Medulla oblongata (tissue), 1 donor: ENCODE measurements around the gene CEP126.

ENCODE experiments used
- DNase-seq: peaks from one replicate; pipeline ENCODE4 v3.0.0-alpha.2; 2015; ENCODE audit errors: extremely low spot score

Gene CEP126

GRCh38 chr11:102007567-102008437, 93.0 kb downstream of the CEP126 start:
- DNase-seq: peak; percentile 70

DNA sequence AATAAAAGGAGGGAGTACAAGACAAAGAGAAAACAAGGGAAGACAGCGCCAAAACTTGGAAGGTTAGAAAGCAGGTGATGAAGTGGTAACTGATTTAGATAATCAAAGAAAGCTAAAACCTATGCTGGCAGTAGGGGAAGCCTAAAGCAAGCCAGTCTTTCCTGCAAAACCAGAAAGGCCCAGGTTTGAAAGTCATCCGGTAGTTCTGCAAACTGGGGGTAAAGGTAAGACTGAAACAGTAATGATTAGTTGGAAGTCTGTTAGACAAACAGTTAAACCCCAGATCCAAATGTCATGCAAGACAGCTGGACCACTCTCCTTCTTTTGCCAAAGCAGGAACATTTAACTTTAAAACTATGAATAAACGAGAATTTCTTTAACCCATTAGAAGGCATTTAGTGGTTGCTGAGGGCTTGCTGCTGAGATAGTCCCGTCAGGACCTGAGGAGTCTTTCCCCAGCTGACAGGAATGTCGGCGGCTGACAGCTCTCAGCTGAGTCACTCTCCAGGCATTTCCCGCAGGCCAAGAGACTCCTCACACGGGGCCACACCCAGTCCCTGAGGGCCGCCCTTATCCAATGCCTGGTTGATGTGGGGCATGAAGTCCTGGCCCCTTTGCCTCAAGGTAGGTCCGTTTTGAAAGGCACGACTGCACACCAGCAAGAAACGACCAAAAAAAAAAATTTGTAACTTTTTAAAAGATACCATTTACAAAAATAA, 96.1 kb downstream of the CEP126 start:
- DNase-seq: no peak

- DNase-seq: no peak
These were observed 98.1 kb downstream of the CEP126 start for GRCh38 chr11:102012946-102013345.

DNA sequence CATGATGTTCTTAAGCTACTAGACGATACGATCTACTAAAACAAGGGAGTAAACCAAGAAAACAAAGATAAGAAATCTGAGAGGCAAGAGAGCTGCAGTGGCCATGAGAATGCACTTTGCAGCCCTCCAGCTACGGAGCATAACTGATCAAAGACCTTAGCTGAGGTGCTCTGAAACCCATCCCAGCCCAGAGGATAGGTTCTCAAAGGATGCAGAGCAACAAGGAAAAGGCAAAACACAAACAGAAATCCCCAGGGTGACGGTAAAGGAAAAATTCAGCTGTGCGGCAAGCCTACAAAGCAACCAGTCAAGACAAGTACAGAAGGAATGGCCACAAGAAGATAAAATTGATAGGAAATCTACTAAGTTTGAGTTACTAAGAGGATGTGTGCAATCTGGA, 99.9 kb downstream of the CEP126 start:
- DNase-seq: no peak

DNA sequence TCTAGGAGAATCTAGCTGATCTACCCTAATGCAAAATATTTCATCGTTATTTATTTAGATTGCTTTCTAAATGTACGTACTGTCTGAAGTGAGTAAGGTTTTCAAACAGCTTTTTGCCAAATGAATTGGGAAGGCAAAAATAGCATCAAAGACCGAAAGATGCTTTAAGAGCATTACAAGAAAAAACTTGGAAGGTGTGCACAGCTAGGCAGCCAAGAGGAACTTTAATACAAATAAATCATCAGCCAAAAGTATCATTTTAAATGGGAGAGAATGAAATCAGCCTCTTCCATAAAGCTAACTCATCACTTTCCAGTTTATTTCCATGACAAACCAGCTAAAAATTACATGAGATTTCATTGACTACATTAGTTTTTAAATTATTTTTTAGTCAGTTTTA, 102.2 kb downstream of the CEP126 start:
- no peak for DNase-seq

DNA sequence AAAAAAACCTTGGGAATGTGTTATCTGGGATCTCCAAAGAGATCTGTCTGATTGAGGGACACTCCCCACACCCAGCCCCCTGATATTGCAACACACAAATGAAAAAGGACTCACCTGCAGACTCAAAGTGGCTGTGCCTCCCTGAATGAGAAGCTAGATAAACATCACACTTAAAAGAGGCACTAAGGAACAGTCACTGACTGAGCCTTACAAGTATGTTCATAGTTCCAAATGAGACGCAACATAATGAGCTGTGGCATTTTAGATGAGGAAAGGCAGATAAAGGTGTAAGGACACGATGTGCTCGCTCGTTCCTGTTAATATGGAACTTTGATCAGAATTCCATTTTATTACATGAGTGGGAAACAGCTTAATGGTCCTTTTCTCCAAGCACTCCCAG, 111.4 kb downstream of the CEP126 start:
- DNase-seq: no peak

DNA sequence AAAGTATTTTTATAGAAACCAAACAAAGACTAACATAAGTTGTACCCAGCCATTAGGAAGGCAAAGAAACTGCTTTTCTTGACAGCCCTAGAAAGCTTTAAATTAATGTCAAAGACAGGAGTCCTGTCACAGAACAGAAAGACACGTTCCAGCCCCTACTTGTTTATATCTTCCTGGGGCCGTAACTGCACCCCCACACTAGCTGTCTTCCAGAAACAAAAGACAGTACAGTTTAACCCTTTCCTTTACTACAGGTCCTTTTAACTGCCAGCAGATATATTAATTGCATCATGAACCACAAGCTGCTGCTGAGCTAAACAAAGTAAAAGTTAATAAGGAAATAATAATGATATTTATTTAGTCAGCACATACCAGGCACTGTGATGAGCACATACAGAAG, 112.1 kb downstream of the CEP126 start:
- DNase-seq: no peak

DNA sequence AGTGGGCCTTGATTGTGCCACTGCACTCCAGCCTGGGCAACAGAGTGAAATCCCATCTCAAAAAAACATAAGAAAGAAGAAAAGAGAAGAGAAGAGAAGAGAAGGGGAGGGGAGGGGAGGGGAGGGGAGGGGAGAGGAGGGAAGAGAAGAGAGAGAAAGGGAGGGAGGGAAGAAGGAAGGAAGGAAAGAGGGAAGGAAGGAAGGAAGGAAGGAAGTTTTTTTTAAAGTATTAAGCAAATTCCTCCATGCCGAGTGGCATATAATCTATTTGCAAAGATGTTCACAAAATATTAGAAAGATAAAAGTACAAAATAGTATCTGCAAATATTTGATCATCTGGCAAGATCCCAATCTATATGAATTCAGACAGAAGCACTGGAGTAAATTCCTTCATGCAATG, 121.9 kb downstream of the CEP126 start:
- DNase-seq: no peak

DNA sequence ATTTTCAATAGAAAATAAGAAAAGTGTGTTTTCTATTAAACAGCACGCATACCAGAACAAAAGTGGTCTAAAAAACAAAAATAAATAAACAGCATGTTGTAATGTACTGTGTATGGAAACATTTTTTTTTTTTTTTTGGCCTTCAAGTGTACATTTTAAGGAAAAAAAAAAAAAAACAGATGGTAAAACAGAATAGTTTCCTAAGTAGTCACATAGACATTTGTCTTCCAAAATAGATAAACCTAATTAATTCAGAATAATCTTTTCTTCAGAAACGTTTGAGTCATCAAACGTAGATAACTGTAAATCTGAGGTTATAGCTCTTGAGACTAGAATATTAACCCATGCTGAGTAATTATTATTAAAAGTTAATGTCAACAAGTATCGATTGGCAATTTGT, 132.0 kb downstream of the CEP126 start:
- no peak for DNase-seq

DNA sequence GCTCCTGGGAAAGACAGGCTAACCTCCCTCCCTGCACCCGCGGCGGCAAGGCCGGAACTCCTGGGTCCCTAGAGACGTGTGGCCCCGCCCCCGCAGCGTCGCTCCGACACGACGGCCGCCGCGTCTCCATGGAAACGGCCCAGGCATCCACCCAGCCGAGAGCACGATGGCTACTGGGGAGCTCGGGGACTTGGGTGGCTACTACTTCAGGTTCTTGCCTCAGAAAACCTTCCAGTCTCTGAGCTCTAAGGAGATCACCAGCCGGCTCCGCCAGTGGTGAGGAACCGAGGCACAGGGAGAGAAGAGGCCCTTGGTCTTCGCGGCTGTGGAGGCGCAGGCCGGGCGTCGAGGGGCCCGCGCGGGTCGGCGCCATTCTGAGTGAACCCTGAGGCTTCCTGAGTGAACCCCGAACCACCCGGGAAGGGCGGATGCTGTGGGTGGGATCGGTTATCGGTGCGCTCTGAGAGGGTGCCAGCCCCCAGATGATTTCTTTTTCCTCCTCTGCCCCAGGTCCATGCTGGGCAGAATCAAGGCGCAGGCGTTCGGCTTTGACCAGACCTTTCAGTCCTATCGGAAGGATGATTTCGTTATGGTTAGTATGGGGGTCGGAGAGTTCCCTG, 132.6 kb downstream of the CEP126 start, which contains the start of gene CFAP300:
Gene CFAP300 (plus strand): TSS at position 133 of the 620 bp plus-strand sequence. CDS start 34 bp downstream, at position 167.
- DNase-seq: peak; percentile 33
